ENCODE results near the gene GNAQ.

Gene GNAQ

DNA sequence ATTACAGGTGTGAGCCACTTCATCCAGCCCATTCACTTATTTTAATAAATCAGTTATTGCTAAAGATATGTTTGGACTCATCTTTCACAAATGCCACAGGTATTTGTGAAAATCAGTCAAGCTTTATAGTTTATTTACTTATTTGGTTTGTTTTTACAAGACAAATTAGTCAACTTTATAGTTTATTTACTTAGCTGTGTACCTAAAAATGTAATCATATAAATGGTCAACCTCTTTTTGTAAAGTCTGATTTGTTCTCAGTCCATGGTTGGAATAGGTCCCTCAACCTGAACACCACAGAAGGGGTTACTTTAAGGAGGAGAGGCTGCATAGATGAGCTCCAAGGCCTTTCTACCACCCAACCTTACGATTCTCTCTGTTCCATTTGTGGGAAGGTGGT lies 80.2 kb downstream of the GNAQ start:
- no peak overlapping the region for H3K4me3 ChIP-seq (ENCODE audit: low read depth, low read length)
- DNase-seq (ENCODE audit: low read depth) = no peak

DNA sequence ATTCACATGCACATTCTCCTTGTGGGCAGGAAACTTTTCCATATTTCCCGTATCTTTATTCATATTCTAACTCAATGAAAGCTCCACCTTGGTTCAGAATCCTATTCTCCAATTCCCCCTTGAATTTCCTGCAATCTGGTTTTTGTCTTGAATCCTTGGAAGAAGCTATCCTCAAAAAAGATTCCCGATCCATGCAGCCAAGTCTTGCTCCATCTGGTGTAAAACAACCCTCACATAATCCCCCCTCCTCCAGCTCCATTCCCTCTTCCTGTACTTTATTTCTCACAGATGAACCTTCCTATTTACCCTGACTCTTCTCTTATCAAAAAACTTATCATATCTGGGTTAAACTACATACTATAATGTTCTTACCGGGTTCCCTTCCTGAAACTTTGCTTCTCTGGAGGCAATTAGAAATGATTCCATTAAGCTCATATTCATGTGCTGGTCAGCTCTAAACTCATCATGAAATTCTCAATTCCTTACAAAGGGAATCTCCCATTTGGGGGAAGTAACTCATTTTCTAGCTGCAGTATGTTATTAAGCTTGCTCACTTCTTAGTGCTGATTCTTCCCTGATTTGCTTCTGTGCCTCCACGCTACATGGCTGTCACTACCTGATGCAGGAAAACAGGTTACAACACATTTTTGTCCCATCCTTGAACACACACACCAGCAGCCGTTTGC lies 81.7 kb downstream of the GNAQ start:
- no peak overlapping the region for H3K4me3 ChIP-seq (ENCODE audit: low read depth, low read length)
- no peak for DNase-seq (ENCODE audit: low read depth)

GRCh38 chr9:77947651-77948050 lies 84.0 kb downstream of the GNAQ start:
- H3K4me3 ChIP-seq (ENCODE audit: low read depth, low read length) = no peak overlapping the region
- DNase-seq (ENCODE audit: low read depth) = no peak

DNA sequence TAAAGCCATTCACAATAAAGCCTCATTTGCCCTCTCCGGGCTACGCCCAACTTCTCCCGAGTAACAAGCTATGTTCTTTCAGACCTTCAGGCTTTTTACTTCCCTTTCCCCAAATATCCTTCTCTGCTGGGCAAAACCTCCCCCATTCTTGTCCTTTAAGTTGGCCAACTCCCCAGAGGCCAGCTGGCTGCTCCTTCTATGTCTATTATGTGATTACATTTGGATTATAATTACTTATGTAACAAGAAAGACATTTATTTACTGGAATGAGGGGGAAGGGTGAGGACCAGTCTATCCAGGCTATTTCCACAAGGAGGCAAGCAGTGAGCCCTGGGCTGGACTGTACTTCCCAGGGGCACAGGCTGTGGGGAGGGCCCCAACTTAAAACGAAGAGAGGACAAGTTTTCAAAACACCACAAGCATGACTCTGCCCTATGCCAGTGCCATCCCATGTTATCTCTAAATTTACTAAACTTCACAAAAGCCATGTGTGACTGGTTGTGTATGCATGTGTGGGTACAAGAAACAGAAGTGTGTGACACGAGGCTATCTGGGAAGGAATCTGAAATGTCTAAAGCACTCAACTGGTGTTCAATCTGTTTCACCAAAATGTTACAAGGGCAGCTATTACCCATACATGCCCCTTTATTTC lies 84.5 kb downstream of the GNAQ start:
- DNase-seq (ENCODE audit: low read depth) = no peak
- H3K4me3 ChIP-seq (ENCODE audit: low read depth, low read length) = no peak overlapping the region

GRCh38 chr9:77946296-77946695 lies 85.3 kb downstream of the GNAQ start:
- no peak for DNase-seq (ENCODE audit: low read depth)
- no peak overlapping the region for H3K4me3 ChIP-seq (ENCODE audit: low read depth, low read length)

DNA sequence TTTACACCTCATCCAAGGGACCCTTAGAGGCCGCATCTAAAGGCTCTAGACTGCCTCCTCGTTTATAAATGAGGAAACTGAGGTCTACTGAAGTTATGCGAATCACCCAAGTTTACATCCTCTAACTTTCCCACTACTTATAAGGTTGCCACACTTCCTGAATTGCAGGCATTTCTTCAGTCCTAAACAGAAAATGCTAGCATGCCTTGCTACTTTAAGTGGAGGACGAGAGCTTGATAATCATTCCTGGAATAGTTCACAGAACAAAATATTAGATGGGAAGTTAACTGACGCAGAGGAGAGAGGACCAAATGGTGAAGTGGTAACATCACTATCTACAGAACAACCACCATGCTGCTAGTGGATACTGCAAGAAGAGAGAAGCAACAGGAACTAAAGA lies 85.8 kb downstream of the GNAQ start:
- DNase-seq (ENCODE audit: low read depth) = no peak

DNA sequence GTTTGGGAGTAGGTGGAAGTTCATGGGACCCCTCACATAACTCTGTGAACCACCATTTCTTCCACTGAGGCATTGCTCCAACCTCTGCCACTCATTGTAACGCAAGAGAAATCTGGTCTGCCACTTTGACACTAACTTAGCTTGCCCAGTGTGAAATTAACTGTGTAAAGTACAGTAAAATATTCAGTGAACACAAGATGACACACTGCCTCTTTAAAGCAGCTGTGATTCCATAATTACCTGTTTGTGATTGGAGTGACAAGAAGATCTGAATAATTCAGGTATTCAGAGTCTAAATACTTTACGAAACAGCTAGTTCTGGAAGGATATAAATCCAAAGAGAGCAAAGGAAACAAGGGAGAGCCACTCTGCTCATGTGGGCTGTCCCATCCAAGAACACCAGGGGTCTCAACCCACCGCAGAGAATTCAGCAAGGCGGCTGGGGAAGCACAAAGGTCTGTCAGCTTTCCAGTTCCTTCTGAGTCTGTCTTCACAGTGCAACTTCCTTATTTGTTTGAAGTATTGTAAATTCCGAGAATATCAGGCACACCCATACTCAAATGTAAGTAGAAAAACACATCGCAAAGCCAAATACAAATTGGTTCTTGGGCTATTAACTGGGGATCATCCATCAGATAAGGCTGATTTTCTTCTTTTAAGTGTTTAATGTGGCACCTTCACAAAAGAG lies 86.9 kb downstream of the GNAQ start:
- DNase-seq (ENCODE audit: low read depth) = no peak
- H3K4me3 ChIP-seq (ENCODE audit: low read depth, low read length) = no peak overlapping the region

More for the DNA sequence above, 85.8 kb downstream of the GNAQ start:
- H3K4me3 ChIP-seq (ENCODE audit: low read depth, low read length) = no peak overlapping the region

DNA sequence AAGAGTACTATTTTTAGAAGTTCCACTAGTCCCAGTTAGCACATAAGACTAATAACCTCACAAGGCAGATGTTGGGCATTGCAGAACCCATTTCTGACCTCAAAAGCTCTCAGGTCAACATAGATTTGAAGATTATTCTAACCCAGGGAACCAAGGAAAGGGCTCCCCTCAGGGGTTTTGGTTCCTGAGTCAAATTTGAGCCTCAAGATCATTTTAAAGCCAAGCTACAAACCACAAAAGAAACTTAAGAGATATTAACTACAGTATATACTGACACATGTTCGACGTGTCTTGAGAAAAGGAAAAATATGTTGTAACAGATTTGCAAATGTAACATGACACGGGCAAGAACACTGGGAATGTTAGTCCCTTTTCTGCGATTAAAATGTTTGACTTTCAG lies 88.6 kb downstream of the GNAQ start:
- H3K4me3 ChIP-seq (ENCODE audit: low read depth, low read length) = no peak overlapping the region
- DNase-seq (ENCODE audit: low read depth) = no peak

DNA sequence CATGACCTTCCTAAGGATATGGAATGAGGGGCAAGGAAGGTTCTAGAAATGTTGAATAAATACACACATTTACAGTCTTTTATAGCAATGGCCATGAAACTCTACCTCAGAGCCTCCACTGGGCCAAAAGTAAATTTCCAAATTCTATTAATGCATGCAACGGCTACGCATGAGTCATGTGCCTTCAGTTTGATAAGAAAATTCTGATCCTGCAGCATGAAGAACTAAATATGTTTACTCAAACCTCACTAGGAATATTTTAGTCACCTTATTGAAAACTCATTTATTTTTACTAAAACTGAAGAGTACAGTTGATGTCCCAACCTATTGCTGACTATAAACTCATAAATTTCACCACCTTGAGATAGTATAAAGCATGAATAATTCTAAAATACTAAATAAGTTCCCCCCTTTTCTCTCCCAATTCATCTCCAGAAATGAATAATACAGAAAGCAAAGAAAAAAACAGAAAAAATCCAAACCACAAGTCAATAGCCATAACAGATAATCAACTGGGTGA lies 92.4 kb downstream of the GNAQ start:
- no peak for DNase-seq (ENCODE audit: low read depth)
- H3K4me3 ChIP-seq (ENCODE audit: low read depth, low read length) = no peak overlapping the region

- DNase-seq (ENCODE audit: low read depth) = no peak
- H3K4me3 ChIP-seq (ENCODE audit: low read depth, low read length) = no peak overlapping the region
Observed at GRCh38 chr9:77938163-77938562, 93.4 kb downstream of the GNAQ start.

- no peak for DNase-seq (ENCODE audit: low read depth)
- H3K4me3 ChIP-seq (ENCODE audit: low read depth, low read length) = no peak overlapping the region
Observed at GRCh38 chr9:77935974-77936373, 95.6 kb downstream of the GNAQ start.

DNA sequence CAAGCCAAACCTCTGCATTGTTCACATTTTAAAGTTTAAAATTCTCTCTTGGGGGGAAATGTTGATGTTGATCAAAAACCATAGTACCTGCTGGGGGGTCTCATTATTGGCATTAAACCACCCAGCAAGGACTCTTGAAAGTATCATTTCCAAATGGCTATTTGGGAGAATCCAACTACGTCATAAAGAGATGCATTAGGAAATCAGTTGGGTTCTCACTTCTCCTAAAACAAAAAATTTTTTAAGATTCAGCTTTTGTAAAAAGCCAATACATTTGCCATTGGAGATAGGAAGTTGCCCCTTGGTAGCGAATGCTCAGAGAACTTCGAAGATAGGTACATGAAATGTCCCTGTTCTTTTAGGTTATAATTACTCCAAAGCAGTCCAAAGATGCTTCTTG lies 96.4 kb downstream of the GNAQ start:
- no peak for DNase-seq (ENCODE audit: low read depth)
- H3K4me3 ChIP-seq (ENCODE audit: low read depth, low read length) = no peak overlapping the region

- no peak for DNase-seq (ENCODE audit: low read depth)
- H3K4me3 ChIP-seq (ENCODE audit: low read depth, low read length) = no peak overlapping the region
Observed at GRCh38 chr9:77933976-77934375, 97.6 kb downstream of the GNAQ start.

GRCh38 chr9:77933019-77933418 lies 98.6 kb downstream of the GNAQ start:
- DNase-seq (ENCODE audit: low read depth) = no peak

GRCh38 chr9:77929942-77930341 lies 101.7 kb downstream of the GNAQ start:
- no peak for DNase-seq (ENCODE audit: low read depth)
- no peak overlapping the region for H3K4me3 ChIP-seq (ENCODE audit: low read depth, low read length)

More at GRCh38 chr9:77933019-77933418, 98.6 kb downstream of the GNAQ start:
- no peak overlapping the region for H3K4me3 ChIP-seq (ENCODE audit: low read depth, low read length)

GRCh38 chr9:77927265-77927664 lies 104.3 kb downstream of the GNAQ start:
- no peak overlapping the region for H3K4me3 ChIP-seq (ENCODE audit: low read depth, low read length)
- DNase-seq (ENCODE audit: low read depth) = no peak

DNA sequence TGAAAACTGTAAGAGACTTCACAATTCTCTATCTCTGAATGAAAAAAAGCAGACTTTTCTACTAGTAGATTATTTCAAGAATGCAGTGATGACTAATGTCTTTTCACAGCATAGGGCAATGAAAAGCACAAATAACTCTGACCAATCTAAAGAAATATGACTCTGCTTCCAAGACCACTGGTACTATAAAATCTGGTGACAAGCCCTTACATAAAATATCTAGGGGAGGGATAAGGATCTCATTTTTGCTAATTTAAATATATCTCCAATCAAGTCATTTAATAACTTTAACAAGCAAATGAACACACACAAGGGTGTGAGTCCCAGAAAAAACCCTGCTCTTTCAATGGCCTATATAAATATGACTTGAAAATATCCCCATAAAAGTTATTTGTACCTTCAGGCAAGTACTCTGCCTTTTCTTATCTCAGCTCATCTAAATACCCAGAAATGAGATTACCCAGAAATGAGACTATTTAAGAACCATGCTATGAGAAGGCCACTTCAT lies 105.2 kb downstream of the GNAQ start:
- peak; percentile 45 for DNase-seq (ENCODE audit: low read depth)
- no peak overlapping the region for H3K4me3 ChIP-seq (ENCODE audit: low read depth, low read length)

- H3K4me3 ChIP-seq (ENCODE audit: low read depth, low read length) = no peak overlapping the region
- no peak for DNase-seq (ENCODE audit: low read depth)
Observed at GRCh38 chr9:77922591-77922990, 109.0 kb downstream of the GNAQ start.

- no peak for DNase-seq (ENCODE audit: low read depth)
- H3K4me3 ChIP-seq (ENCODE audit: low read depth, low read length) = no peak overlapping the region
Observed at GRCh38 chr9:77917800-77918199, 113.8 kb downstream of the GNAQ start.

- no peak overlapping the region for H3K4me3 ChIP-seq (ENCODE audit: low read depth, low read length)
- DNase-seq (ENCODE audit: low read depth) = no peak
Observed at GRCh38 chr9:77916820-77917219, 114.8 kb downstream of the GNAQ start.

Measured in skeletal muscle cell (primary cell).